Ovary (tissue), 9 donors: ENCODE data around the gene PLPP3. TPM values are rescaled to one million over a fixed set of nuclear protein-coding genes. Genes with fewer than 3 reads are reported as not detected.

Experiments used
- DNase-seq, 5 donors: peaks; one replicate each; pipeline ENCODE4 v3.0.0-alpha.2; 2019 to 2020
- H3K27ac ChIP-seq, 2 donors: fragments of 200-600 bp; one replicate each; pipeline versions ENCODE4 v1.5.1 to v1.8.0; 2019 to 2022
- H3K27me3 ChIP-seq: fragments of 200-600 bp; one replicate; pipeline ENCODE4 v1.8.0; 2022
- H3K36me3 ChIP-seq: fragments of 200-600 bp; sonication (generic); one replicate; pipeline ENCODE4 v1.5.1; 2019
- H3K4me1 ChIP-seq: one replicate; pipeline ENCODE4 v1.8.1; 2013; ENCODE audit warnings: mild to moderate bottlenecking, moderate library complexity; ENCODE audit not compliant: insufficient read depth
- H3K4me3 ChIP-seq: fragments of 200-600 bp; sonication (generic); one replicate; pipeline ENCODE4 v1.5.1; 2017
- H3K9me3 ChIP-seq, 2 donors: fragments of 200-600 bp in 1 of 2; sonication (generic) in 1 of 2; one replicate each; pipeline versions ENCODE4 v1.5.1 to v1.8.1; 2013 to 2019; ENCODE audit warnings: mild to moderate bottlenecking in 1 of 2, moderate library complexity in 1 of 2
- CTCF ChIP-seq, 3 donors: fragments of 450-650 bp in 2 of 3; fragments of 200-600 bp in 1 of 3; IDR thresholded peaks; one replicate each; pipeline versions ENCODE4 v1.5.1 to v1.8.0; 2016 to 2022; ENCODE audit warnings: antibody characterized with exemption in 3 of 3, mild to moderate bottlenecking in 1 of 3
- EP300 ChIP-seq: sonication (generic); formaldehyde crosslinking; IDR thresholded peaks from one replicate; pipeline ENCODE4 v1.6.1; 2017; ENCODE audit warnings: antibody characterized with exemption
- POLR2A ChIP-seq: fragments of 450-650 bp; IDR thresholded peaks from one replicate; pipeline ENCODE4 v1.6.1; 2017; ENCODE audit warnings: antibody characterized with exemption, mild to moderate bottlenecking, moderate library complexity
- WGBS, 3 donors: extraction: QIAGEN DNeasy Blood & Tissue Kit in 1 of 3; methylation state at CpG; one replicate each; pipeline versions ENCODE4 v1.1.5 to v1.1.7; 2013 to 2017; 5-methylcytosine and 5-hydroxymethylcytosine counted together
- intact Hi-C, 4 donors: fragments of 100-400 bp; cut with DNase I; formaldehyde crosslinking; loops; one replicate each; pipeline versions ENCODE4 v1.11.0 to v1.15.1; 2022 to 2023
- polyA plus RNA-seq, 2 donors: library from polyadenylated mRNA; stranded (reverse); fragments of 200-250 nt in 1 of 2; fragments of 350-450 nt in 1 of 2; fragmentation: Illumina TruSeq in 1 of 2; extraction: RNeasy Lipid Tissue Mini Kit (QIAGEN cat#74804) in 1 of 2; gene quantifications; one replicate each; pipeline ENCODE4 v1.2.3, GENCODE V29; 2013 to 2014
- total RNA-seq, 7 donors: library from RNA; depleted of rRNA in 2 of 7; stranded (reverse); fragments of >200 nt in 2 of 7; fragmentation: NEBNext Ultra II Directional in 3 of 7; extraction: Animal tissue kit (Norgen Biotek cat#: 25700) in 3 of 7; gene quantifications; one replicate each; pipeline versions ENCODE4 v1.1.0 to v1.2.4, GENCODE V29; 2016 to 2023
- donor health status: DM: no; HTN: no; CAD: no; lungs with moderate emphysema.
- donor health status: DM: no; HTN: no; CAD: no.
- donor health status: Bipolar disorder and iron deficiency.
- donor health status: DM: yes; HTN: yes; CAD: no.
- donor health status: DM: no; HTN: no; CAD: no.
- donor health status: DM: yes; HTN: yes; CAD: no.

PLPP3 gene
- total and polyA plus RNA-seq, 9 donors = 51.4 to 188 (median 125) TPM

GRCh38 chr1:56540467-56540866 lies 38.9 kb downstream of the PLPP3 start:
- TF ChIP-seq EP300 = no peak
- no peak for TF ChIP-seq CTCF (IDR thresholded peaks at IDR 0.05)
- TF ChIP-seq POLR2A = no peak
- DNase-seq = no peak
- peaks cover 21% of the 10 kb centered on the region for H3K4me1 ChIP-seq
- no peaks in the 10 kb centered on the region for H3K27me3 ChIP-seq
- no peak overlapping the region for H3K4me3 ChIP-seq
- H3K36me3 ChIP-seq = no peaks in the 10 kb centered on the region
- no peaks in the 10 kb centered on the region for H3K9me3 ChIP-seq
- WGBS, 3 donors = 60 to 74% (median 65%) methylated on average over 2 of the region's 2 CpGs
- H3K27ac ChIP-seq = no peak overlapping the region
- intact Hi-C loops = no loop called here

GRCh38 chr1:56539520-56539931 lies 39.8 kb downstream of the PLPP3 start:
- H3K27ac ChIP-seq = no peak overlapping the region
- DNase-seq = no peak
- no peaks in the 10 kb centered on the region for H3K9me3 ChIP-seq
- TF ChIP-seq CTCF (IDR thresholded peaks at IDR 0.05) (no peak), POLR2A (no peak), EP300 (no peak)
- WGBS, 3 donors = 4 to 6% (median 6%) methylated on average over 2 of the region's 2 CpGs
- intact Hi-C loops = no loop called here
- no peak overlapping the region for H3K4me3 ChIP-seq
- no peaks in the 10 kb centered on the region for H3K36me3 ChIP-seq
- H3K4me1 ChIP-seq = peaks cover 21% of the 10 kb centered on the region
- H3K27me3 ChIP-seq = no peaks in the 10 kb centered on the region

- Histone ChIP-seq H3K4me1 (peaks cover 24% of the 10 kb centered on the region), H3K36me3 (no peaks in the 10 kb centered on the region), H3K27me3 (no peaks in the 10 kb centered on the region), H3K9me3 (no peaks in the 10 kb centered on the region), H3K27ac (no peak overlapping the region), H3K4me3 (no peak overlapping the region)
- WGBS, 3 donors = 38 to 53% (median 53%) methylated on average over 3 of the region's 3 CpGs
- no peak for DNase-seq
- intact Hi-C loops = no loop called here
- TF ChIP-seq EP300 (no peak), CTCF (IDR thresholded peaks at IDR 0.05) (no peak), POLR2A (no peak)
These were observed 40.8 kb downstream of the PLPP3 start for GRCh38 chr1:56538532-56538931.

- intact Hi-C loops = no loop called here
- Histone ChIP-seq H3K4me3 (no peak overlapping the region), H3K27ac (no peak overlapping the region), H3K27me3 (no peaks in the 10 kb centered on the region), H3K36me3 (no peaks in the 10 kb centered on the region), H3K4me1 (peaks cover 26% of the 10 kb centered on the region), H3K9me3 (no peaks in the 10 kb centered on the region)
- TF ChIP-seq POLR2A (no peak), CTCF (IDR thresholded peaks at IDR 0.05) (no peak), EP300 (no peak)
- DNase-seq = no peak
- 97 to 100% (median 100%) methylated on average over 1 of the region's 1 CpG for WGBS, 3 donors
These were observed 41.7 kb downstream of the PLPP3 start for GRCh38 chr1:56537660-56538059.
